HepG2 (cell line): Measurements from ENCODE around the gene XAF1. TPM values are rescaled to one million over a fixed set of nuclear protein-coding genes. Genes with fewer than 3 reads are reported as not detected.
A peak's percentile ranks its signal among the peaks of the same experiment; 100 is the strongest.

Source experiments
- AFF4 ChIP-seq: sonication (generic); formaldehyde crosslinking; IDR thresholded peaks from 2 replicates; pipeline ENCODE4 v1.4.0; 2020; ENCODE audit warnings: missing genetic modification reagents
- CBX2 ChIP-seq, 2 experiments: fragments of 200-600 bp in 1 of 2; sonication (generic); formaldehyde crosslinking in 1 of 2; IDR thresholded peaks; 2 replicates each; pipeline versions ENCODE4 v1.7.0 to v1.8.1; 2018 to 2022; ENCODE audit warnings: low read depth in 2 of 2, low read length in 1 of 2, mild to moderate bottlenecking in 1 of 2, missing genetic modification reagents in 1 of 2
- MEIS2 ChIP-seq: sonication (generic); formaldehyde crosslinking; IDR thresholded peaks from 2 replicates; pipeline ENCODE4 v1.9.0; 2021; ENCODE audit warnings: mild to moderate bottlenecking, missing genetic modification reagents
- PITX1 ChIP-seq: sonication (generic); formaldehyde crosslinking; IDR thresholded peaks from 2 replicates; pipeline ENCODE4 v1.5.1; 2020; ENCODE audit warnings: mild to moderate bottlenecking, missing genetic modification reagents
- SALL1 ChIP-seq: sonication (generic); formaldehyde crosslinking; IDR thresholded peaks from 2 replicates; pipeline ENCODE4 v1.8.0; 2022; ENCODE audit warnings: mild to moderate bottlenecking, missing genetic modification reagents
- SALL2 ChIP-seq: sonication (generic); formaldehyde crosslinking; IDR thresholded peaks from 2 replicates; pipeline ENCODE4 v1.8.1; 2023; ENCODE audit warnings: mild to moderate bottlenecking, missing genetic modification reagents, inconsistent platforms
- U2AF1 ChIP-seq: fragments of 200-400 bp; formaldehyde crosslinking; optimal IDR thresholded peaks from 2 replicates; pipeline ENCODE3; 2017; ENCODE audit warnings: mild to moderate bottlenecking, low read depth, low read length
- ZFP41 ChIP-seq: sonication (generic); formaldehyde crosslinking; IDR thresholded peaks from 2 replicates; pipeline ENCODE4 v1.4.0; 2020; ENCODE audit warnings: mild to moderate bottlenecking, missing genetic modification reagents, borderline replicate concordance
- ZNF230 ChIP-seq: sonication (generic); formaldehyde crosslinking; IDR thresholded peaks from 2 replicates; pipeline ENCODE4 v1.4.0; 2020; ENCODE audit warnings: mild to moderate bottlenecking, missing genetic modification reagents
- ZNF256 ChIP-seq: sonication (generic); formaldehyde crosslinking; conservative IDR thresholded peaks from 2 replicates; pipeline ENCODE4 v1.4.0; 2020; ENCODE audit warnings: missing genetic modification reagents
- ZNF274 ChIP-seq: sonication (generic); formaldehyde crosslinking; IDR thresholded peaks from 2 replicates; pipeline ENCODE4 v1.5.1; 2020; ENCODE audit warnings: mild to moderate bottlenecking, missing genetic modification reagents
- ZNF33B ChIP-seq: sonication (generic); formaldehyde crosslinking; IDR thresholded peaks from 2 replicates; pipeline ENCODE4 v1.5.1; 2020; ENCODE audit warnings: mild to moderate bottlenecking, missing genetic modification reagents
- ZNF432 ChIP-seq: sonication (generic); formaldehyde crosslinking; IDR thresholded peaks from 2 replicates; pipeline ENCODE4 v1.5.0; 2020; ENCODE audit warnings: missing genetic modification reagents, mild to moderate bottlenecking, borderline replicate concordance
- ZNF460 ChIP-seq: sonication (generic); formaldehyde crosslinking; IDR thresholded peaks from 2 replicates; pipeline ENCODE4 v1.5.1; 2020; ENCODE audit warnings: missing genetic modification reagents, mild to moderate bottlenecking, borderline replicate concordance
- polyA plus RNA-seq, 8 experiments: library from polyadenylated mRNA; depleted of rRNA in 3 of 8; stranded (reverse) in 7 of 8; unstranded in 1 of 8; fragments of >200 nt; fragmentation: Illumina TruSeq in 4 of 8; extraction: Trizol in 4 of 8; gene quantifications; 2 replicates each; pipeline versions ENCODE4 v1.2.1 to v1.2.3, GENCODE V29; 2011 to 2016; ENCODE audit warnings: low read depth in 4 of 8, missing spikeins in 1 of 8, mixed read lengths in 1 of 8; ENCODE audit not compliant: insufficient read depth in 1 of 8
- total RNA-seq, 5 experiments: library from RNA; depleted of rRNA; stranded (reverse); fragments of >200 nt; fragmentation: Illumina TruSeq; extraction: Trizol; gene quantifications; 2 replicates each; pipeline ENCODE4 v1.2.3, GENCODE V29; 2016; ENCODE audit warnings: low read depth in 1 of 5
- TF ChIP-seq, protein P1 (sequence below): sonication (generic); formaldehyde crosslinking; IDR thresholded peaks from 2 replicates; pipeline ENCODE4 v1.5.0; 2020; ENCODE audit warnings: mild to moderate bottlenecking, missing genetic modification reagents, borderline replicate concordance
- TF ChIP-seq, protein P2 (sequence below): sonication (generic); formaldehyde crosslinking; IDR thresholded peaks from 2 replicates; pipeline ENCODE4 v1.4.0; 2020; ENCODE audit warnings: mild to moderate bottlenecking, missing genetic modification reagents
- TF ChIP-seq, protein P3 (sequence below): sonication (generic); formaldehyde crosslinking; IDR thresholded peaks from 2 replicates; pipeline ENCODE4 v1.8.0; 2022; ENCODE audit warnings: missing genetic modification reagents, mild to moderate bottlenecking, borderline replicate concordance
- TF ChIP-seq, protein P4 (sequence below): sonication (generic); formaldehyde crosslinking; IDR thresholded peaks from 2 replicates; pipeline ENCODE4 v1.8.1; 2023; ENCODE audit warnings: missing genetic modification reagents, mild to moderate bottlenecking, borderline replicate concordance

XAF1 gene
- total and polyA plus RNA-seq, 2 of the 13 experiments (the other 11 are each of a cell fraction or from before 2014, with no cell fraction given): 1.2 to 2.4 TPM

DNA sequence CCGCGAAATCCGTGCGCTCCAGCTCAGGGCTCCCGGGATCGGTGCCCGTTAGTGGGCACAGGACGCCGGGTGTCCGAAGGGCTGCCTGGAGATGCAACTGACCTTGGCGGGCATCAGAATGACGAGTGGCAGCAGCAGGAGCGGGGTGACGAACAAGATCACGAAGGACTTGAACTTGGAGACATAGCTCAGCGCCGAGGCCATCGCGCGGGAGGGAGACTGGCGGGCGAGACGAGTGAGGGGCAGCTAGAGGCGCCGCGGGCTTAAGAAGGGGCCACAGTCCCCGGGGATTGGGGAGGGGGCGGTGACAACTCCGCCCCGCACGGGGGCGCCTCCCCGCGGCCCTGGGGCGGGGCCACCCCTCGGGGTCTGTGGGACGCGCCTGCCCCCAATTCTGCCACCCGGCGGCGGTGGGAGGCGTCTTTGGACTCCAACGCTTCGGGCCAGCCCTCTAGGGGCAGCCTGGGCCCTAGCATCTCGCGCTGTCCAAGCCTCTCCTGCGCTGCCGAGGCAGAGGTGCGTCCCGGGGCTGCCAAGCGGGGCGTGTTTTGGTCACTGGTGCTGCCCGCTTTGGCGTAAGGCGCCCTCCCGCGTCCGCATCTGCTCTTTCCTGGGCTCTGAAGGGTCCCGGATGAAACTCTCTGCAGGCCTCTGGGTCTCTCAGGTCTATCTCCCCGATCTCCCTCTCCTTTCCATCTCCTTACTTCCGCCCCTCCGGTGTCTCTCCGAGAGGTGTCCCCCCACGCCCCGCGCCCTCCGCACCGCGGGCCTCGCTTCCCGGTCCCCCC is 42.5 kb upstream of the XAF1 start, which contains the start of gene SLC13A5 (continued):
- TF ChIP-seq, protein P1, sequence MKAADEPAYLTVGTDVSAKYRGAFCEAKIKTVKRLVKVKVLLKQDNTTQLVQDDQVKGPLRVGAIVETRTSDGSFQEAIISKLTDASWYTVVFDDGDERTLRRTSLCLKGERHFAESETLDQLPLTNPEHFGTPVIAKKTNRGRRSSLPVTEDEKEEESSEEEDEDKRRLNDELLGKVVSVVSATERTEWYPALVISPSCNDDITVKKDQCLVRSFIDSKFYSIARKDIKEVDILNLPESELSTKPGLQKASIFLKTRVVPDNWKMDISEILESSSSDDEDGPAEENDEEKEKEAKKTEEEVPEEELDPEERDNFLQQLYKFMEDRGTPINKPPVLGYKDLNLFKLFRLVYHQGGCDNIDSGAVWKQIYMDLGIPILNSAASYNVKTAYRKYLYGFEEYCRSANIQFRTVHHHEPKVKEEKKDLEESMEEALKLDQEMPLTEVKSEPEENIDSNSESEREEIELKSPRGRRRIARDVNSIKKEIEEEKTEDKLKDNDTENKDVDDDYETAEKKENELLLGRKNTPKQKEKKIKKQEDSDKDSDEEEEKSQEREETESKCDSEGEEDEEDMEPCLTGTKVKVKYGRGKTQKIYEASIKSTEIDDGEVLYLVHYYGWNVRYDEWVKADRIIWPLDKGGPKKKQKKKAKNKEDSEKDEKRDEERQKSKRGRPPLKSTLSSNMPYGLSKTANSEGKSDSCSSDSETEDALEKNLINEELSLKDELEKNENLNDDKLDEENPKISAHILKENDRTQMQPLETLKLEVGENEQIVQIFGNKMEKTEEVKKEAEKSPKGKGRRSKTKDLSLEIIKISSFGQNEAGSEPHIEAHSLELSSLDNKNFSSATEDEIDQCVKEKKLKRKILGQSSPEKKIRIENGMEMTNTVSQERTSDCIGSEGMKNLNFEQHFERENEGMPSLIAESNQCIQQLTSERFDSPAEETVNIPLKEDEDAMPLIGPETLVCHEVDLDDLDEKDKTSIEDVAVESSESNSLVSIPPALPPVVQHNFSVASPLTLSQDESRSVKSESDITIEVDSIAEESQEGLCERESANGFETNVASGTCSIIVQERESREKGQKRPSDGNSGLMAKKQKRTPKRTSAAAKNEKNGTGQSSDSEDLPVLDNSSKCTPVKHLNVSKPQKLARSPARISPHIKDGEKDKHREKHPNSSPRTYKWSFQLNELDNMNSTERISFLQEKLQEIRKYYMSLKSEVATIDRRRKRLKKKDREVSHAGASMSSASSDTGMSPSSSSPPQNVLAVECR: peak; percentile 57; the same call in 1 of the 2 replicates
- TF ChIP-seq ZNF33B (CRISPR knock-in tag): no peak
- TF ChIP-seq ZNF432 (CRISPR knock-in tag): no peak
- TF ChIP-seq MEIS2: peak; percentile 75
- TF ChIP-seq U2AF1: no peak
- 0 out of 2 replicates have a peak, but pooled peaks have one; percentile 37 for TF ChIP-seq ZNF256 (CRISPR knock-in tag)
- TF ChIP-seq AFF4: no peak; the same call in 1 of the 2 replicates
- peak; percentile 90 for TF ChIP-seq SALL2
- peak; percentile 73; the same call in 1 of the 2 replicates for TF ChIP-seq PITX1
- TF ChIP-seq, protein P2, sequence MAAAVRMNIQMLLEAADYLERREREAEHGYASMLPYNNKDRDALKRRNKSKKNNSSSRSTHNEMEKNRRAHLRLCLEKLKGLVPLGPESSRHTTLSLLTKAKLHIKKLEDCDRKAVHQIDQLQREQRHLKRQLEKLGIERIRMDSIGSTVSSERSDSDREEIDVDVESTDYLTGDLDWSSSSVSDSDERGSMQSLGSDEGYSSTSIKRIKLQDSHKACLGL (CRISPR knock-in tag): no peak
- peak; percentile 80; the same call in 1 of the 2 replicates for TF ChIP-seq ZNF230 (CRISPR knock-in tag)
- TF ChIP-seq, protein P3, sequence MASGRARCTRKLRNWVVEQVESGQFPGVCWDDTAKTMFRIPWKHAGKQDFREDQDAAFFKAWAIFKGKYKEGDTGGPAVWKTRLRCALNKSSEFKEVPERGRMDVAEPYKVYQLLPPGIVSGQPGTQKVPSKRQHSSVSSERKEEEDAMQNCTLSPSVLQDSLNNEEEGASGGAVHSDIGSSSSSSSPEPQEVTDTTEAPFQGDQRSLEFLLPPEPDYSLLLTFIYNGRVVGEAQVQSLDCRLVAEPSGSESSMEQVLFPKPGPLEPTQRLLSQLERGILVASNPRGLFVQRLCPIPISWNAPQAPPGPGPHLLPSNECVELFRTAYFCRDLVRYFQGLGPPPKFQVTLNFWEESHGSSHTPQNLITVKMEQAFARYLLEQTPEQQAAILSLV (CRISPR knock-in tag): peak; percentile 26; the same call in 1 of the 2 replicates
- peak; percentile 73 for TF ChIP-seq SALL1
- TF ChIP-seq, protein P4, sequence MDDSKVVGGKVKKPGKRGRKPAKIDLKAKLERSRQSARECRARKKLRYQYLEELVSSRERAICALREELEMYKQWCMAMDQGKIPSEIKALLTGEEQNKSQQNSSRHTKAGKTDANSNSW (CRISPR knock-in tag): no peak
- TF ChIP-seq ZNF274 (CRISPR knock-in tag): peak; percentile 55
- no peak for TF ChIP-seq CBX2 (IDR thresholded peaks at IDR 0.05; ENCODE audit: low read depth, low read length)
- peak; percentile 70; the same call in 1 of the 2 replicates for TF ChIP-seq CBX2 (CRISPR knock-in tag; IDR thresholded peaks at IDR 0.05; ENCODE audit: low read depth)
- TF ChIP-seq ZNF460 (CRISPR knock-in tag): peak; percentile 16; the same call in 1 of the 2 replicates
- TF ChIP-seq ZFP41 (CRISPR knock-in tag): no peak
